Loucy (cell line): Measurements from ENCODE around the gene FYN.

ENCODE experiments used
- H2AFZ ChIP-seq: fragments of 200-600 bp; sonication (generic); 2 replicates; pipeline ENCODE4 v1.6.0; 2016; ENCODE audit warnings: antibody characterized with exemption, mild to moderate bottlenecking, low read length, moderate library complexity
- H3F3A ChIP-seq: fragments of 200-600 bp; 2 replicates; pipeline ENCODE4 v1.6.0; 2016; ENCODE audit warnings: antibody characterized with exemption, low read depth, mild to moderate bottlenecking
- H3K27me3 ChIP-seq: fragments of 200-600 bp; sonication (generic); 2 replicates; pipeline ENCODE4 v1.6.1; 2014; ENCODE audit warnings: low read length, mild to moderate bottlenecking; ENCODE audit not compliant: insufficient read depth, poor library complexity, severe bottlenecking
- H3K36me3 ChIP-seq: fragments of 200-600 bp; sonication (generic); 2 replicates; pipeline ENCODE4 v1.6.1; 2016; ENCODE audit warnings: low read length; ENCODE audit not compliant: insufficient read depth
- H3K4me1 ChIP-seq: fragments of 200-600 bp; sonication (generic); 2 replicates; pipeline ENCODE4 v1.5.1; 2014; ENCODE audit warnings: low read length, mild to moderate bottlenecking; ENCODE audit not compliant: insufficient read depth, poor library complexity, severe bottlenecking
- H3K4me2 ChIP-seq: fragments of 200-600 bp; sonication (generic); 2 replicates; pipeline ENCODE4 v1.6.0; 2014; ENCODE audit warnings: antibody characterized with exemption, low read length, low read depth, mild to moderate bottlenecking; ENCODE audit not compliant: poor library complexity, severe bottlenecking
- H3K4me3 ChIP-seq: fragments of 200-600 bp; sonication (generic); 2 replicates; pipeline ENCODE4 v1.5.1; 2014; ENCODE audit warnings: low read length, mild to moderate bottlenecking, mixed read lengths; ENCODE audit not compliant: poor library complexity, severe bottlenecking
- H3K79me2 ChIP-seq: fragments of 200-600 bp; sonication (generic); 2 replicates; pipeline ENCODE4 v1.6.1; 2014; ENCODE audit warnings: low read length; ENCODE audit not compliant: insufficient read depth
- H3K9ac ChIP-seq: fragments of 200-600 bp; sonication (generic); 2 replicates; pipeline ENCODE4 v1.6.0; 2014; ENCODE audit warnings: mild to moderate bottlenecking, low read depth, low read length, moderate library complexity; ENCODE audit not compliant: poor library complexity, severe bottlenecking
- H3K9me2 ChIP-seq: fragments of 200-600 bp; sonication (generic); replicated peaks from 2 replicates; pipeline ENCODE4 v1.6.1; 2016; ENCODE audit warnings: low read depth, low read length, mixed read lengths
- H3K9me3 ChIP-seq: fragments of 200-600 bp; sonication (generic); 2 replicates; pipeline ENCODE4 v1.6.1; 2014; ENCODE audit warnings: mild to moderate bottlenecking, antibody characterized with exemption, low read length, low read depth; ENCODE audit not compliant: insufficient read depth
- H4K20me1 ChIP-seq: fragments of 200-600 bp; sonication (generic); 2 replicates; pipeline ENCODE4 v1.6.0; 2014; ENCODE audit warnings: antibody characterized with exemption, low read length, mild to moderate bottlenecking; ENCODE audit not compliant: insufficient read depth, poor library complexity, severe bottlenecking
- EZH2phosphoT487 ChIP-seq: fragments of 200-600 bp; IDR thresholded peaks from 2 replicates; pipeline ENCODE4 v1.6.1; 2018; ENCODE audit warnings: antibody characterized with exemption, mild to moderate bottlenecking, moderate library complexity, borderline replicate concordance
- TF ChIP-seq, protein P1 (sequence below): fragments of 200-600 bp; sonication (generic); conservative IDR thresholded peaks from 2 replicates; pipeline ENCODE4 v1.5.1; 2014; ENCODE audit warnings: mild to moderate bottlenecking, antibody characterized with exemption, low read length

Gene FYN

DNA sequence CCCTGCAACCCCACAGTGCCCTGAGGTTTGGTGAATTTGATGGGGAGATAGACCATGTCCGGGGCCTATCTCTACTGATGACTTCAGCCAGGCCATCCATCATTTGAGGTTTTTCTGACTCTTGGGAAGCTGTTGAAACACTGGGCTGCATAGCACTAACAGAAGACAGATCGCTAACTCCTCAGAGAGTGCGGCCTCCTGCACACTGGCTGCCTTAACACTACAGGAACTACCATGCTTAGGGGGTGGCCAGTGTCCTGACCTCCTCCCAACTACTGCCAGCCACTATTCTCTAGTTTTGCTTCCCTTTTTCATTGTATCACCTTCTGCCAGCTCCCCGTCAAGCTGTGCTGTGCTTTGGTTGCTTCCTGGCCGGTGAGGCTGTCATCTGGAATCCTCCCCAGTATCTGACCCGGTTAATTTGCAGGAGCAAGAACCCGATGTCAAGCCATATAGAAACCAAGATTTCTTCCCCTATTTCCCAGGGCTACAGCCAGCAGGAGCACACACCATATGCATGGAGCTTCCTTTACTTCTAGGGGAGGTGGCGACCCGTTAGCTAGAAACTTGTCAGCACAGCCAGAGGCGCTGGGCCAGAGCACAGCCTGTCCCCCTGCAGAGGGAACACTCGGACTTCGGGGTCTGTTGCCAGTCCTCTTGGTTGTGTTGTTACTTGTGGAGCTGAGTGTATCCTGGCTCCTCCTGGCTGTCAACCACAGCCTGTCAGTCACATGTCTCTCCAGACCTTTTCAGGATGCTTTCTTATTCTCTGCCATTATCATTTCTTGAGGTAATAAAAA is 210.3 kb downstream of the FYN start:
- Histone ChIP-seq H3K4me2 (no peak overlapping the region), H3K4me1 (peaks cover 3% of the 10 kb centered on the region), H3K9me2 (no peaks in the 10 kb centered on the region), H3K36me3 (peaks cover 27% of the 10 kb centered on the region; the same call in 1 of the 2 replicates), H3K27me3 (no peaks in the 10 kb centered on the region), H3K4me3 (no peak overlapping the region), H3K9ac (no peak overlapping the region), H3K9me3 (no peaks in the 10 kb centered on the region), H3F3A (no peaks in the 10 kb centered on the region), H3K79me2 (no peaks in the 10 kb centered on the region), H4K20me1 (no peaks in the 10 kb centered on the region), H2AFZ (no peak overlapping the region)
- TF ChIP-seq EZH2phosphoT487 = no peak
- TF ChIP-seq, protein P1, sequence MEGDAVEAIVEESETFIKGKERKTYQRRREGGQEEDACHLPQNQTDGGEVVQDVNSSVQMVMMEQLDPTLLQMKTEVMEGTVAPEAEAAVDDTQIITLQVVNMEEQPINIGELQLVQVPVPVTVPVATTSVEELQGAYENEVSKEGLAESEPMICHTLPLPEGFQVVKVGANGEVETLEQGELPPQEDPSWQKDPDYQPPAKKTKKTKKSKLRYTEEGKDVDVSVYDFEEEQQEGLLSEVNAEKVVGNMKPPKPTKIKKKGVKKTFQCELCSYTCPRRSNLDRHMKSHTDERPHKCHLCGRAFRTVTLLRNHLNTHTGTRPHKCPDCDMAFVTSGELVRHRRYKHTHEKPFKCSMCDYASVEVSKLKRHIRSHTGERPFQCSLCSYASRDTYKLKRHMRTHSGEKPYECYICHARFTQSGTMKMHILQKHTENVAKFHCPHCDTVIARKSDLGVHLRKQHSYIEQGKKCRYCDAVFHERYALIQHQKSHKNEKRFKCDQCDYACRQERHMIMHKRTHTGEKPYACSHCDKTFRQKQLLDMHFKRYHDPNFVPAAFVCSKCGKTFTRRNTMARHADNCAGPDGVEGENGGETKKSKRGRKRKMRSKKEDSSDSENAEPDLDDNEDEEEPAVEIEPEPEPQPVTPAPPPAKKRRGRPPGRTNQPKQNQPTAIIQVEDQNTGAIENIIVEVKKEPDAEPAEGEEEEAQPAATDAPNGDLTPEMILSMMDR = no peak

DNA sequence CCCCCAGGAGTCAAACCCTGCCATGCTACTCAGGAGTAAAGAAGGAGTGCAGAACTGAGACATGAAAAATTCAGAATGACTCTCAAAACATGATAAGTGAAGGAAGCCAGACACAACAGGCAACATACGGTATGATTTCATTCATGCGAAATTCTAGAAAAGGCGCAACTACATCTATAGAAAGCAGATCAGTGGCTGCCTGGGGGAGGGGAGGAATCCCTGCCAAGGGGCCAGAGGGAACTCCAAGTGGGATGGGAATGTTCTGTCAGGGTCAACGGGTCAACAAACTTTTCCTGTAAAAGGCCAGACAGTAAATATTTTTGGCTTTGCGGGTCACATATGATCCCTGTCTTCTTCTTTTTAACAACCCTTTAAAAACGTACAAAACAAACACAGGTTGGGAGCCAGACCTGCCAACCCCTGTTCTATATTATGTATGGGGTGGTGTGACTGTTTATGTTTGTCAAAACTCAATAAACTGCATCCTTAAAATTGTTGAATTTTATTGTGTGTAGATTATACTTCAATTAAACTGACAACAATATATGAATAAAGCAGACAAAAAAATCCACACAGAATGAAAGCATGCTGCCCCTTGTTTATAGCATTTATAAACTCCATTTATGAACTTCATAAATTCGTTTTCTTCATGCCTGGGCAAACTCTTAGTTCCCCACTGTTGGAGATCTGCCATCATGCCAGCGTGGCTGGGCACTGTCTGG is 211.0 kb downstream of the FYN start:
- no peaks in the 10 kb centered on the region for H3K9me3 ChIP-seq
- no peak overlapping the region for H3K4me2 ChIP-seq
- H3K4me1 ChIP-seq = peaks cover 3% of the 10 kb centered on the region
- TF ChIP-seq, protein P1 = no peak
- no peak for TF ChIP-seq EZH2phosphoT487
- H3K9me2 ChIP-seq = no peaks in the 10 kb centered on the region
- no peak overlapping the region for H3K4me3 ChIP-seq
- no peaks in the 10 kb centered on the region for H4K20me1 ChIP-seq
- H2AFZ ChIP-seq = no peak overlapping the region
- no peak overlapping the region for H3K9ac ChIP-seq
- no peaks in the 10 kb centered on the region for H3K27me3 ChIP-seq
- peaks cover 21% of the 10 kb centered on the region; the same call in 1 of the 2 replicates for H3K36me3 ChIP-seq
- no peaks in the 10 kb centered on the region for H3K79me2 ChIP-seq
- H3F3A ChIP-seq = no peaks in the 10 kb centered on the region

DNA sequence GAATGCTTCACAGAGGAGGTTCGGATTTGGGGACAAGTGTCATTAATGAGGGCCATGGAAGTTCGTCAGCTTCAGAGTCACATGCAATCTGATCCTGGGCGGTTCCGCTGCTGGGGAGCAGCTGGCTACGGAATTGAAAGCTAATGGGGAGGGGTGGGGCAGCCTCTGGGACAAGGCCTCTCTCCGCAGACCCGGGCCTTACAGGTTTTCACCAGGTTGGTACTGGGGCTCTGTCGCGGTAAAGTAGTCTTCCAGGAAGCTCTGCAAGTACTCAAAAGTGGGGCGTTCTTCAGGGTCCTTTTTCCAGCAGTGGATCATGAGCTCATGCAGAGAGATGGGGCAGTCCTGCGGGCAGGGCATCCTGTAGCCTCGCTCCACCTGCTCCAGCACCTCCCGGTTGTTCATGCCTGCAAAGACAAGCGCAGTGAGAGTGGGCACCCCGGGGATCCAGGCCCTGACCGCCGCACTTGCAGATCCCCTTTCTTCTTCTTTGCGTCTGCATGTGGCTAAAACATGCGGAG is 211.7 kb downstream of the FYN start:
- Histone ChIP-seq H3F3A (no peaks in the 10 kb centered on the region), H3K4me3 (no peak overlapping the region), H3K36me3 (peaks cover 16% of the 10 kb centered on the region; the same call in 1 of the 2 replicates), H3K9me2 (no peaks in the 10 kb centered on the region), H3K4me2 (no peak overlapping the region), H4K20me1 (no peaks in the 10 kb centered on the region), H3K9me3 (no peaks in the 10 kb centered on the region), H3K9ac (no peak overlapping the region), H3K27me3 (no peaks in the 10 kb centered on the region), H3K4me1 (no peaks in the 10 kb centered on the region), H3K79me2 (no peaks in the 10 kb centered on the region), H2AFZ (no peak overlapping the region)
- no peak for TF ChIP-seq EZH2phosphoT487
- TF ChIP-seq, protein P1 = no peak
